Stimulated activated naive CD8-positive, alpha-beta T cell treated with anti-CD3 and anti-CD28 coated beads, Interleukin-15, amount 100 ng/mL, for 72 hours (primary cell): ENCODE measurements around the gene KIRREL1.
"Not testable (repeated sequence)": the region's sequence is repeated elsewhere in the genome, so short reads cannot be mapped to it uniquely, and the experiment has no call there.

Source experiments
- ATAC-seq: fragments of 150-1000 bp; cut with Tn5 transposase; 2 replicates; pipeline ENCODE4 v1.10.0; 2021; ENCODE audit warnings: mild to moderate bottlenecking, moderate library complexity
- DNase-seq, 2 donors: peaks; one replicate each; pipeline ENCODE4 v3.0.0; 2021 to 2022
- H3K27ac Mint-ChIP-seq, 2 donors: one replicate each; pipeline ENCODE4 v1.8.0; 2022; ENCODE audit warnings: mild to moderate bottlenecking in 2 of 2, mixed read lengths in 2 of 2, moderate library complexity in 2 of 2
- H3K27me3 Mint-ChIP-seq: one replicate; pipeline ENCODE4 v1.8.0; 2022; ENCODE audit warnings: mixed read lengths
- H3K4me1 Mint-ChIP-seq: one replicate; pipeline ENCODE4 v1.8.0; 2022; ENCODE audit warnings: mild to moderate bottlenecking, mixed read lengths
- H3K4me3 Mint-ChIP-seq, 2 donors: one replicate each; pipeline ENCODE4 v1.8.0; 2022; ENCODE audit warnings: mild to moderate bottlenecking in 2 of 2, mixed read lengths in 2 of 2, moderate library complexity in 1 of 2
- H3K9me3 Mint-ChIP-seq, 2 donors: one replicate each; pipeline ENCODE4 v1.8.0; 2022; ENCODE audit warnings: mixed read lengths in 2 of 2

KIRREL1 gene

GRCh38 chr1:158112994-158113758 is 119.7 kb downstream of the KIRREL1 start:
- peaks cover 15% of the 10 kb centered on the region for H3K4me1 Mint-ChIP-seq
- H3K9me3 Mint-ChIP-seq, result no peaks in the 10 kb centered on the region
- H3K27ac Mint-ChIP-seq, result no peak overlapping the region
- DNase-seq (peak; percentile 47 to 52), ATAC-seq (peak; percentile 84)
- H3K4me3 Mint-ChIP-seq, result peak overlapping the region; percentile 68 to 83
- H3K27me3 Mint-ChIP-seq, result peaks cover 57% of the 10 kb centered on the region

GRCh38 chr1:158113759-158114127 is 120.3 kb downstream of the KIRREL1 start:
- H3K4me3 Mint-ChIP-seq, result peak overlapping the region; percentile 68 to 83
- H3K4me1 Mint-ChIP-seq, result peaks cover 19% of the 10 kb centered on the region
- H3K27ac Mint-ChIP-seq, result no peak overlapping the region
- no peak for ATAC-seq
- no peak for DNase-seq
- no peaks in the 10 kb centered on the region for H3K9me3 Mint-ChIP-seq
- peaks cover 63% of the 10 kb centered on the region for H3K27me3 Mint-ChIP-seq

GRCh38 chr1:158115126-158115525 is 121.7 kb downstream of the KIRREL1 start:
- ATAC-seq (no peak), DNase-seq (no peak)
- H3K4me1 Mint-ChIP-seq, result peaks cover 19% of the 10 kb centered on the region
- peaks cover 76% of the 10 kb centered on the region for H3K27me3 Mint-ChIP-seq
- no peak overlapping the region for H3K4me3 Mint-ChIP-seq
- H3K27ac Mint-ChIP-seq, result no peak overlapping the region
- no peaks in the 10 kb centered on the region for H3K9me3 Mint-ChIP-seq

GRCh38 chr1:158116311-158117167 is 123.1 kb downstream of the KIRREL1 start:
- Mint-ChIP-seq H3K27ac (peak overlapping the region; percentile 13 to 16), H3K4me1 (peaks cover 19% of the 10 kb centered on the region), H3K4me3 (no peak overlapping the region), H3K27me3 (peaks cover 83% of the 10 kb centered on the region), H3K9me3 (no peaks in the 10 kb centered on the region)
- no peak for ATAC-seq
- DNase-seq, result no peak

- peak; percentile 65 for ATAC-seq
Measured at GRCh38 chr1:158117854-158118704, 124.6 kb downstream of the KIRREL1 start.

GRCh38 chr1:158118713-158119402 is 125.4 kb downstream of the KIRREL1 start:
- H3K9me3 Mint-ChIP-seq, result no peaks in the 10 kb centered on the region
- H3K27ac Mint-ChIP-seq, result no peak overlapping the region
- ATAC-seq, result no peak
- peaks cover 14% of the 10 kb centered on the region for H3K4me1 Mint-ChIP-seq
- peaks cover 78% of the 10 kb centered on the region for H3K27me3 Mint-ChIP-seq
- no peak for DNase-seq
- no peak overlapping the region for H3K4me3 Mint-ChIP-seq

More at GRCh38 chr1:158117854-158118704, 124.6 kb downstream of the KIRREL1 start:
- Mint-ChIP-seq H3K4me3 (peak overlapping the region; percentile 57 to 62), H3K9me3 (no peaks in the 10 kb centered on the region), H3K27ac (no peak overlapping the region), H3K27me3 (peaks cover 75% of the 10 kb centered on the region), H3K4me1 (peaks cover 19% of the 10 kb centered on the region)
- DNase-seq, result peak in 1 of 2 donors; percentile 21

- H3K27ac Mint-ChIP-seq, result no peak overlapping the region
- DNase-seq (no peak), ATAC-seq (no peak)
- no peaks in the 10 kb centered on the region for H3K9me3 Mint-ChIP-seq
- peaks cover 10% of the 10 kb centered on the region for H3K4me1 Mint-ChIP-seq
- peaks cover 83% of the 10 kb centered on the region for H3K27me3 Mint-ChIP-seq
- H3K4me3 Mint-ChIP-seq, result no peak overlapping the region
Measured at GRCh38 chr1:158119976-158120653, 126.7 kb downstream of the KIRREL1 start.

- ATAC-seq, result peak; percentile 57
- peaks cover 72% of the 10 kb centered on the region for H3K27me3 Mint-ChIP-seq
Measured at GRCh38 chr1:158121604-158122254, 128.3 kb downstream of the KIRREL1 start.

GRCh38 chr1:158122833-158123388 is 129.5 kb downstream of the KIRREL1 start:
- no peak for DNase-seq
- Mint-ChIP-seq H3K9me3 (no peaks in the 10 kb centered on the region), H3K27ac (no peak overlapping the region), H3K4me1 (peaks cover 11% of the 10 kb centered on the region), H3K27me3 (peaks cover 76% of the 10 kb centered on the region), H3K4me3 (no peak overlapping the region)
- ATAC-seq, result no peak

More at GRCh38 chr1:158121604-158122254, 128.3 kb downstream of the KIRREL1 start:
- no peak overlapping the region for H3K27ac Mint-ChIP-seq
- DNase-seq, result peak in 1 of 2 donors; percentile 30
- H3K4me1 Mint-ChIP-seq, result peaks cover 15% of the 10 kb centered on the region
- no peaks in the 10 kb centered on the region for H3K9me3 Mint-ChIP-seq
- H3K4me3 Mint-ChIP-seq, result no peak overlapping the region

GRCh38 chr1:158124034-158124433 is 130.6 kb downstream of the KIRREL1 start:
- H3K4me1 Mint-ChIP-seq, result peaks cover 5% of the 10 kb centered on the region
- no peak overlapping the region for H3K4me3 Mint-ChIP-seq
- no peak overlapping the region for H3K27ac Mint-ChIP-seq
- H3K9me3 Mint-ChIP-seq, result no peaks in the 10 kb centered on the region
- DNase-seq (no peak), ATAC-seq (no peak)
- H3K27me3 Mint-ChIP-seq, result peaks cover 65% of the 10 kb centered on the region

- no peaks in the 10 kb centered on the region for H3K9me3 Mint-ChIP-seq
- H3K27me3 Mint-ChIP-seq, result peaks cover 56% of the 10 kb centered on the region
- peaks cover 5% of the 10 kb centered on the region for H3K4me1 Mint-ChIP-seq
- H3K27ac Mint-ChIP-seq, result no peak overlapping the region
- peak; percentile 67 to 71 for DNase-seq
- peak; percentile 82 for ATAC-seq
- H3K4me3 Mint-ChIP-seq, result no peak overlapping the region
Measured at GRCh38 chr1:158124999-158125398, 131.6 kb downstream of the KIRREL1 start.

- H3K27ac Mint-ChIP-seq, result peak overlapping the region in 1 of 2 donors; percentile 42
- peak; percentile 81 for ATAC-seq
Measured at GRCh38 chr1:158126425-158126824, 133.0 kb downstream of the KIRREL1 start.

GRCh38 chr1:158128531-158128930 is 135.1 kb downstream of the KIRREL1 start:
- ATAC-seq, H3K27ac Mint-ChIP-seq, H3K4me3 Mint-ChIP-seq, H3K9me3 Mint-ChIP-seq, DNase-seq, H3K4me1 Mint-ChIP-seq: not testable (repeated sequence)
- H3K27me3 Mint-ChIP-seq, result peaks cover 29% of the 10 kb centered on the region

More at GRCh38 chr1:158126425-158126824, 133.0 kb downstream of the KIRREL1 start:
- peaks cover 5% of the 10 kb centered on the region for H3K4me1 Mint-ChIP-seq
- DNase-seq, result peak in 1 of 2 donors; percentile 57
- H3K4me3 Mint-ChIP-seq, result no peak overlapping the region
- H3K9me3 Mint-ChIP-seq, result no peaks in the 10 kb centered on the region
- H3K27me3 Mint-ChIP-seq, result peaks cover 42% of the 10 kb centered on the region
